GM21515 (cell line): Measurements from ENCODE around the gene LHPP.
"Not testable (repeated sequence)": the region's sequence is repeated elsewhere in the genome, so short reads cannot be mapped to it uniquely, and the experiment has no call there.

Experiments
- ATAC-seq: cut with Tn5 transposase; IDR thresholded peaks from one replicate; pipeline ENCODE4 v1.9.1; 2021; ENCODE audit not compliant: unreplicated experiment

Gene LHPP

GRCh38 chr10:124602646-124603365, 141.2 kb downstream of the LHPP start:
- ATAC-seq: no peak

GRCh38 chr10:124603376-124604213, 142.0 kb downstream of the LHPP start:
- no peak for ATAC-seq

DNA sequence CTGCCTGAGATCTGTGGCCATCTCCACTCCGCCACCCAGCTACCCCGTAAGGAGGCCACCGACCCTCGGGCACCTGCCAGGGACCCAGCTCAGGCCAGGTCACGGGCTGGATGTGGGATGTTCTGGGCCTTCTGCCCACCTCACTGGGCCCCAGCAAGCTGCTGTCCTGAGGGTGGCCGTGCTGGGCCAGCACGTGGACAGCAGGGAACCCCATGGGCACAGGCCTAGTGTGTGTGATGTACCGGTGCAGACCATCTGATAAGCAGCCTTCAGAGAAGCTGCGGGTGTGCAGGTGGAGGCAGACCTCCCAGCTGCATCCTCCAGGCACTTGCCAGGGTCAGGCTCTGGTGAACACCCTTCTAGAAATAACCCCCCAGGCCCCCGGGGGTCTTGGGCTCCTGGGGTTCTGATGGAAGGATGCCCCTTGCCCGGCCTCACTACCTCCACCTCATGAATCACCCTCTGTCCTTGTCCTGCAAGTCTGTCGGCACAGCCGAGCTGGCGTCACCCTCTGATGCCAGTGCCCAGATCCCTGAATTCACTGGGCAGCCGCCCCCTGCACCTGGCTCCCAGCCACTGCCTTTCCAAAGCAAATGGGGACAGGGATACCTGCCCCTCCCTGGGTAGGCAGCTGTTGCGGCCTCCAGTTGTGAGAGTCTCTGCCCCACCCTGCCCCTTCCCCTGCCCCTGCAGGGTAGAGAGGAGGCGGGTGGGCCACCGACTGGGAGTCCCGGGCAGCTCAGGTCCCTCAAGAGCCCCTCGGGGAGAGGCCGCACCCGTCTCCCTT, 142.8 kb downstream of the LHPP start:
- ATAC-seq: no peak

GRCh38 chr10:124605001-124605370, 143.4 kb downstream of the LHPP start:
- ATAC-seq: no peak

GRCh38 chr10:124605481-124605855, 143.8 kb downstream of the LHPP start:
- ATAC-seq: no peak

DNA sequence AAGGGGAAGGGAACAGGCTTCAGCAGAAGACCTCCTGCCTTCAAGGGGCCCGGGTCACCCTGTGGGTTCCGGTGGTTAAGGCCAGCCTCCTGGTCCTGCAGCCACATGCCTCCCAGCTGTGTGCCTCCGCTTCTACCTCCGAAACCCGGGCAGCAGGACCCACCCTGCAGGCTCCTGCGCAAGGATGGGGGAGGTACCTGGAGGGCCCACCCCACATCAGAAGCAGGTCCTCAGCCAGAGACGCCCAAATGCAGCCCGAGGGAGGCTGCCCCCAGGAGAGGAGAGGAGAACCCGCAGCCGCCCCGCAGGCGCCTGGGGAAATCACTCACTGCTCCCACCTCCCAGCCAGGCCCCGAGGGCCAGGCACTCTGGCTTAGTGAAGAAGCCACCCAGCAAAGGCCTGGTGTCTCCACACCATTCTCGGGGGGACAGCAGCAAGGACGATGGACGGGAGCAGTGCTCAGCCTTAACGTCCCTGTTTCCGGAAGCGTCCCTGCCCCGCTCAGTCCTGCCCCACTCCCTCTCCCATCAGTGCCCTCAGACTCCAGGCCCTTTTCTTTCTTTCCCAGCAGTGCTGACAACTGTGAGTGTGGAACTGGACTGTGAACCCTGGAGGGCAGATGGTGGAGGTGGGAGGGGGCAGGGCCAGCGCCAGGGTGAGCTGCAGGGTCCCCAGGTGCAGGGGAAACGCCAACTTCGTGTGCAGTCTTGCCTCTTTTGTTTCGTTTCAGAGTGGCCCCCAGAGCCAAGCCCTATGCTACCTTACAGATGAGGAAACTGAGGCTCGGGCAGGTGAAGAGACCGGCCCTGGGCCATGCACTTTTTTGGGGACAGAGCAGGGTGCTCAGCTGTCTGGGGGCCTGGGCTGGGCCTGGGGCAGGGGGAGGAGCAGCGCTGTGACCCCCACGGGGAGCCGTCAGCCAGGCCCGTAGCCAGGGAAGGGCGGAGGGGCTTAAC, 144.5 kb downstream of the LHPP start:
- ATAC-seq: no peak

GRCh38 chr10:124606822-124607221, 145.2 kb downstream of the LHPP start:
- no peak for ATAC-seq

GRCh38 chr10:124607693-124608092, 146.1 kb downstream of the LHPP start:
- no peak for ATAC-seq

DNA sequence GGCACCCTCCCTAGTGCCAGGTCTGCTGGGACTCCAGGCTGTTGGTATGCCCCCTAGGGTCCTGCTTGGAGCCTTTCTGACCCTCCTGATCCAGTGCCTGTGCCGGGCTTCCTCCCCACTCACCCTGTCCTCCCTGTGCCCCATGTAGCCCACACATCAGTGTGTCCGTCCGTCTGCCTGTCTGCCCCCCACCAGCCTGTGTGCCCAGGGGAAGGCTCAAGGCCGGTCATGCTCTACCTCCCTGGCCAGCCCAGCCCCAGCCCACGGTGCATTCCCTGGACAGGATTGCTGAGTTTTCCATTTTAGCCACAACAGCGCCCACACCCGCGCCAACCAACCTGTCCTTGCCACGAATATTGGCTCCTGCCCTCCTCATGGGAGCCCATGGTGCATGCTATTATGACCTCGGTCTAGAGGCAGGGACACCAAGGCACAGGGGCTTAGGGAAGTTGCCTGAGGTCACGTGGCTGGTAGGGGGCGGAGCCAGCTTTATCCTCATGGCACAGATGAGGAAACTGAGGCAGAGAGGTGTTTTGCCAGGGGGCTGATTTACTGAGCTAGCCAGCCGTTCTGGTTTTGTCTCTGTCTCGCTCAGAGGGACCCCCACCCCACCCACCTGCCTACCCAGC, 146.6 kb downstream of the LHPP start:
- ATAC-seq: no peak

- ATAC-seq: no peak
These were observed 148.1 kb downstream of the LHPP start for GRCh38 chr10:124609698-124610097.

GRCh38 chr10:124610186-124610585, 148.6 kb downstream of the LHPP start:
- not testable (repeated sequence) for ATAC-seq

DNA sequence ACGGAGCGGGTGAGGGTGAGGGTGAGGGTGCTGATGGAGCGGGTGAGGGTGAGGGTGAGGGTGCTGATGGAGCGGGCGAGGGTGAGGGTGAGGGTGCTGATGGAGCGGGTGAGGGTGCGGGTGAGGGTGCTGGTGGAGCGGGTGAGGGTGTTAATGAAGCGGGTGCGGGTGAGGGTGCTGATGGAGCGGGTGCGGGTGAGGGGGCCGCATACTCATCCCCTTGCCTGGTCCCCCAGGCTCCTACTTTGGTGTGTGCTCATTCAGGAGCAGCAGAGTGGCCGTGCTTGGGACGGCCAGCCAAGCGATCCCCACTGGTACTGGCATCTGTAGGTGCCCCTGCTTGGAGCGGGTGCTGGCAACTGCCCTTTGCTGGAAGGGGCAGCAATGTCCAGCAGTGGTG, 149.2 kb downstream of the LHPP start:
- not testable (repeated sequence) for ATAC-seq

DNA sequence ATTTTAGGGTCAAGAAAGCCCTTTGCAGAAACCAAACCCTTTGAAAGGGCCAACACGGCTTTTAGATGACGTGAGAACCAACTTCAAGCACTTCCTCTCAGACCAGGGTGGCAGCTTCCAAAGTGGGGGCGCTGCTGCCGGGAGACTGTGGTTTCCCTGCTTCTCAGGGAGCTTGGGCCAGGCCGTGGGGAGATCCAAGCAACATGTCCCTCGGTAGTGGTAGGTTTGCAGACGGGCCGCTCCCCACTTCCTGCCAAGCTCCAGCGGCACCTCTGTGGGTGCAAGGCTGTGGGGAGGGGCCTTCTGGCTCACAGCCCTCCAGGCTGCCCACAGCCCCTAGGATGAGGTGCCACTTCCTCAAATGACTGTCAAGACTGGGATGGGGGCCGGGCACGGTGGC, 150.1 kb downstream of the LHPP start:
- no peak for ATAC-seq

DNA sequence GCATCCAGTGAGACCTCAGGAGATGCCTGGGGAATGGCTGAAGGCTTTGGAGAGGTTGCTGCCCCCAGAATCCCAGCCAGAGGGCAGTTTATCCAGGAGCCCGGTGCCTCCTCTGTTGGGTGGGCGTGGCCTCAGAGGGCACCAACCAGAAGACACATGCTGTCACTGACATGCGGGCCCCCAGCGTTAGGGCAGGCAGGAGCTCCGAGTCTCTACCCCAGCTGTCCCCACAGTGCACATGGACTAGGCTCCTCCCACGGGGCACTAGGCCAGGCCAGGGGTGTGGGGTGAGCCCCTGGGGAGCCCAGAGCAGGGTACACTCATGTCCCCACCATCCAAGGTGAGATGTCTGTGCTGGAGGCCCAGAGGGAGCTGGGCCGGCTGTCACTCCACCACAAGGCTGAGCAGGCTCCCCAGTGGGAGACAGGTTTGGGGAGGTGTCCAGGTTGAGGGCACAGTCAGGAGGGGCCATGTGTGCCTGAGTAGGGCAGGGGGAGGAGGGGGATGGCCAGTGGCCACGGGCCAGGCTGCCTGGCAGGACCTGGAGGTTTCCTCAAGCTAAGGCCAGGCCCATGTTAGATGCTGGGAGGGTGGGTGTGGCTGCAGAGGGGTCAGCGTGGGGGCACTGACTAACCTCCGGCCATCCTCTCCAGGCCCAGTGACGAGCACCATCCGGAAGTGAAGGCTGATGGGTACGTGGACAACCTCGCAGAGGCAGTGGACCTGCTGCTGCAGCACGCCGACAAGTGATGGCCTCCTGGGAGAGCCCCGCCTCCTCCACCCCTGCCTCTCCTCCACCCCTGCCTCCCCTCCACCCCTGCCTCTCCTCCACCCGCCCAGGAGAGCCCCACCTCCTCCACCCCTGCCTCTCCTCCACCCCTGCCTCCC, 151.2 kb downstream of the LHPP start:
- ATAC-seq: no peak

DNA sequence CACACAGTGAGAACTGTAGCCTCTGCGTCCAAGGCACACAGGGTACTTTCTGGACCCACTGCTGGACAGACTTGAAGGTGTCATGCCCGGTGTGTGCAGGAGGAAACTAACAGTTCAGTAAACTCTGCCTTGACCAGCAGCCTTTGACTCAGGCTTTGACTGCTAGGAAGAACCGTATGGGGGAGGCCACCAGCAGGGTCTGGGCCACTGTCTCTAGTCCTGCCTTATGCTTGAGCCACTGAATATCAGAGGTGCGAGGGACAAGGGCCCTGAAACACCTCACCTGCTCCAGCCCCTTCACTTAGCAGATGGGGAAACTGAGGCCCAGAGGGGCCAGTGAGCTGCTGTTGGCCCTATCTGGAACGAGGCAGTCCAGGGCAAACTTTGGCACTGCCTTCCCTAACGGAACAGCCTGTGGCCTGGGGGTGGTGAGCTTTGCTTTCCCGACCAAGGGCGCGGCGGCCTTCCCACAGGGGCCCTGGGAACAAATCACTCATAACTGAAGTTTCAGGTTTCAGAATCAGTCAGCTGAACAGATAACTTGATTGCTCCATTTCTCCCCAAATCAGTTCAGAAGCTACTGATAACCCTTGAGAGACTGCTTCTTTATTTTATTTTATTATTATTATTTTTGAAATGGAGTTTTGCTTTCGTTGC, 152.5 kb downstream of the LHPP start:
- no peak for ATAC-seq

GRCh38 chr10:124615259-124615658, 153.6 kb downstream of the LHPP start:
- ATAC-seq: no peak

DNA sequence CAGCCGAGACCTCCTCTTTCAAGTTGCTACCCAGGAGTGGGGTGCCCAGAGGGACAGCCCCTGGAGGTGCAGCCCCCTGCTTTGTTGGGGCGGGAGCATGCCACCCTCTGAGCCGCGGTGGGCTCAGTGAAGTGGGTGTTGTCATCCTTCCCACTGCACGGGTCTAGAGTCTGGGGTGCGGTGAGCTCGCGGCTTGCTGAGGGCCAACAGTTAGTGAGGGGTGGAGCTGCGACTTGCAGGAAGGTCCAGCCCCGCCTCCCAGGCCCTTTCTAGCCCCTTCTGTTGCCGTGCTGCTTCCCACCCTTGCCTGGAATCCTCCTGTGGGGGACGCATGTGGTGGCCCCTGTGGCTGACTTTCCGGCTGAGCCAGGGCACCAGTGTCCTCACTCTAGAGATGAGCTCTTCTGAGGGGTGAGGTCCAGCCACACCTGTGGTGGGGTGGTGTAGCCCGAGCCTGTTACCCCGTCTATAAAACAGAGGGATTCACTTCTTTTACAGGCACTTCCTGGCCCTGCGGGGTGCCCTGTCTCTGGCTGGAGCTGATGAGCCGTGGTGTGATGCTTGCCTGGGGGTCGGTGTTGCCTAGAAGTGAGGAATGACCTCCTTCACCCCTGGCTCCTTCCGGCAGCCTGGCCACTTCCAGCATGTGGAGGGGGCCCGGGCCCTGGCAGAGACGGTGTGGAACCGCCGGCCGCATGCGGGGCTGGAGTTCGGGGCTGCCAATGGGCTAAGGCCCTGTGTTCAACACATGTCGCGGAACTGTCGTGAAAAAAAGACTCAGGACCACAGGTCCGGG, 154.6 kb downstream of the LHPP start:
- no peak for ATAC-seq

DNA sequence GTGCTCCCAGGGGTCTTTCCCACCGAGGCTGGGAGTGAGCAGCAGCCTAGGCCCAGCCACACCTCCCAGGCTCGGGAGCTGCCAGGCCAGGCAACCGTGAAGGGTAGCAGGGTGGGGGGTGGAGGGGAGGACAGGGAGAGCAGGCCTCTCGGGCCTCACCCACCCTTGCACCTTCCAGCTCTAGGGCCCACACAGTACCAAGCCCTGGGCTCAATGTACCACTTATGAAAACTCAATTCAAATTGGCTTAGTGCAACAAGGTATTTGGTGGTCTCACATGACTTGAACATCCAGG, 155.2 kb downstream of the LHPP start:
- no peak for ATAC-seq
